ENCODE results near the gene CELF5.

- TF ChIP-seq, protein P1, sequence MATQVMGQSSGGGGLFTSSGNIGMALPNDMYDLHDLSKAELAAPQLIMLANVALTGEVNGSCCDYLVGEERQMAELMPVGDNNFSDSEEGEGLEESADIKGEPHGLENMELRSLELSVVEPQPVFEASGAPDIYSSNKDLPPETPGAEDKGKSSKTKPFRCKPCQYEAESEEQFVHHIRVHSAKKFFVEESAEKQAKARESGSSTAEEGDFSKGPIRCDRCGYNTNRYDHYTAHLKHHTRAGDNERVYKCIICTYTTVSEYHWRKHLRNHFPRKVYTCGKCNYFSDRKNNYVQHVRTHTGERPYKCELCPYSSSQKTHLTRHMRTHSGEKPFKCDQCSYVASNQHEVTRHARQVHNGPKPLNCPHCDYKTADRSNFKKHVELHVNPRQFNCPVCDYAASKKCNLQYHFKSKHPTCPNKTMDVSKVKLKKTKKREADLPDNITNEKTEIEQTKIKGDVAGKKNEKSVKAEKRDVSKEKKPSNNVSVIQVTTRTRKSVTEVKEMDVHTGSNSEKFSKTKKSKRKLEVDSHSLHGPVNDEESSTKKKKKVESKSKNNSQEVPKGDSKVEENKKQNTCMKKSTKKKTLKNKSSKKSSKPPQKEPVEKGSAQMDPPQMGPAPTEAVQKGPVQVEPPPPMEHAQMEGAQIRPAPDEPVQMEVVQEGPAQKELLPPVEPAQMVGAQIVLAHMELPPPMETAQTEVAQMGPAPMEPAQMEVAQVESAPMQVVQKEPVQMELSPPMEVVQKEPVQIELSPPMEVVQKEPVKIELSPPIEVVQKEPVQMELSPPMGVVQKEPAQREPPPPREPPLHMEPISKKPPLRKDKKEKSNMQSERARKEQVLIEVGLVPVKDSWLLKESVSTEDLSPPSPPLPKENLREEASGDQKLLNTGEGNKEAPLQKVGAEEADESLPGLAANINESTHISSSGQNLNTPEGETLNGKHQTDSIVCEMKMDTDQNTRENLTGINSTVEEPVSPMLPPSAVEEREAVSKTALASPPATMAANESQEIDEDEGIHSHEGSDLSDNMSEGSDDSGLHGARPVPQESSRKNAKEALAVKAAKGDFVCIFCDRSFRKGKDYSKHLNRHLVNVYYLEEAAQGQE (IDR thresholded peaks at IDR 0.05; ENCODE audit: low read depth) = no peak
- TF ChIP-seq, protein P2, sequence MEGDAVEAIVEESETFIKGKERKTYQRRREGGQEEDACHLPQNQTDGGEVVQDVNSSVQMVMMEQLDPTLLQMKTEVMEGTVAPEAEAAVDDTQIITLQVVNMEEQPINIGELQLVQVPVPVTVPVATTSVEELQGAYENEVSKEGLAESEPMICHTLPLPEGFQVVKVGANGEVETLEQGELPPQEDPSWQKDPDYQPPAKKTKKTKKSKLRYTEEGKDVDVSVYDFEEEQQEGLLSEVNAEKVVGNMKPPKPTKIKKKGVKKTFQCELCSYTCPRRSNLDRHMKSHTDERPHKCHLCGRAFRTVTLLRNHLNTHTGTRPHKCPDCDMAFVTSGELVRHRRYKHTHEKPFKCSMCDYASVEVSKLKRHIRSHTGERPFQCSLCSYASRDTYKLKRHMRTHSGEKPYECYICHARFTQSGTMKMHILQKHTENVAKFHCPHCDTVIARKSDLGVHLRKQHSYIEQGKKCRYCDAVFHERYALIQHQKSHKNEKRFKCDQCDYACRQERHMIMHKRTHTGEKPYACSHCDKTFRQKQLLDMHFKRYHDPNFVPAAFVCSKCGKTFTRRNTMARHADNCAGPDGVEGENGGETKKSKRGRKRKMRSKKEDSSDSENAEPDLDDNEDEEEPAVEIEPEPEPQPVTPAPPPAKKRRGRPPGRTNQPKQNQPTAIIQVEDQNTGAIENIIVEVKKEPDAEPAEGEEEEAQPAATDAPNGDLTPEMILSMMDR (IDR thresholded peaks at IDR 0.05 in 2 of 3, conservative IDR thresholded peaks at IDR 0.05 in 1 of 3; ENCODE audit: borderline replicate concordance in 1 of 3, insufficient read depth in 1 of 3, low read depth in 2 of 3, low read length in 2 of 3) = no peak
- TF ChIP-seq TCF7L2 (IDR thresholded peaks at IDR 0.05; ENCODE audit: borderline replicate concordance, extremely low read depth, insufficient read depth, insufficient read length) = no peak
- no peak for TF ChIP-seq EZH2 (IDR thresholded peaks at IDR 0.05)
- TF ChIP-seq POLR2AphosphoS5 (IDR thresholded peaks at IDR 0.05; ENCODE audit: low read depth, low read length) = no peak
Observed at GRCh38 chr19:3266092-3266693, 41.7 kb downstream of the CELF5 start.

Data from HCT116 (cell line).